Adipose tissue (tissue), 3 donors: ENCODE results near the gene DDX1. TPM values are rescaled to one million over a fixed set of nuclear protein-coding genes. Genes with fewer than 3 reads are reported as not detected.

Experiments used
- H3K27ac ChIP-seq: one replicate; pipeline ENCODE4 v1.5.1; 2013; ENCODE audit warnings: low read depth, low read length
- WGBS, 3 donors: extraction: QIAGEN DNeasy Blood & Tissue Kit; methylation state at CpG; one replicate each; pipeline ENCODE4 v1.1.7; 2013; 5-methylcytosine and 5-hydroxymethylcytosine counted together
- polyA plus RNA-seq, 3 donors: library from polyadenylated mRNA; stranded (reverse); fragments of 200-250 nt; gene quantifications; one replicate each; pipeline ENCODE4 v1.2.3, GENCODE V29; 2013
- donor health status: healthy with polysubstance abuse.
- donor health status: Bipolar disorder and iron deficiency.
- donor health status: healthy.

Gene DDX1
- polyA plus RNA-seq, 3 donors: 43.1 to 70.2 (median 62.2) TPM

- 82 to 86% (median 85%) methylated on average over 21 to 22 of the region's 22 CpGs for WGBS, 3 donors
- H3K27ac ChIP-seq: no peak overlapping the region
Observed at GRCh38 chr2:15665067-15665942, 73.6 kb downstream of the DDX1 start.

DNA sequence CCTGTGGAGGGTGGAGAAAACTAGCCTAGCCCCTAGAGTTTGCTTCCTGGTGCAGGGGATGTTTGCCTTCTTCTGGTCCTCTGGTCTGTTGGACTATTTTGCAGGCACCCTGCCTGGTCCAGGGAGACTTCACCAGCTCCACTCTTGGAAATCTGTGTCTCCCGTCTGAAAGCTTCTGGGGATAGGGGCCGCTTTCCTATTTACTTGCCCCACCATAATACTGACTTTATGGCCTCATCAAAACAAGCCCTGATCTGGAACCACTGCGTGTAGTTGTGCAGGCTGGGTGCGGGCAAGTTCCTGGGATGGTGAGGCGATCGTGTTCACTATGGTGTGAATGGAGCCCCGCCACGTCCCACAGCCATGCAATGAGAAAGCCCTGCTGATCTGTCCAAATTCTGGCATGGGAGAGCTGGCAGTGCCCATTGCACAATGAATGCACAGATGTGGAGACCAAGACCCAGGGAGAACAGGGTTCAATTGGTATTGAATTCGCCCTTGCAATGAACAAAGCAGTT lies 74.3 kb downstream of the DDX1 start:
- WGBS, 3 donors: 93 to 96% (median 95%) methylated on average over 9 of the region's 9 CpGs
- no peak overlapping the region for H3K27ac ChIP-seq

- 56 to 78% (median 77%) methylated on average over 16 of the region's 16 CpGs for WGBS, 3 donors
- H3K27ac ChIP-seq: no peak overlapping the region
Observed at GRCh38 chr2:15666861-15667808, 75.5 kb downstream of the DDX1 start.

GRCh38 chr2:15667809-15668556 lies 76.3 kb downstream of the DDX1 start:
- no peak overlapping the region for H3K27ac ChIP-seq
- 62 to 78% (median 77%) methylated on average over 4 of the region's 4 CpGs for WGBS, 3 donors

- no peak overlapping the region for H3K27ac ChIP-seq
- 40 to 57% (median 47%) methylated on average over 10 of the region's 10 CpGs for WGBS, 3 donors
Observed at GRCh38 chr2:15668611-15669305, 77.1 kb downstream of the DDX1 start.

DNA sequence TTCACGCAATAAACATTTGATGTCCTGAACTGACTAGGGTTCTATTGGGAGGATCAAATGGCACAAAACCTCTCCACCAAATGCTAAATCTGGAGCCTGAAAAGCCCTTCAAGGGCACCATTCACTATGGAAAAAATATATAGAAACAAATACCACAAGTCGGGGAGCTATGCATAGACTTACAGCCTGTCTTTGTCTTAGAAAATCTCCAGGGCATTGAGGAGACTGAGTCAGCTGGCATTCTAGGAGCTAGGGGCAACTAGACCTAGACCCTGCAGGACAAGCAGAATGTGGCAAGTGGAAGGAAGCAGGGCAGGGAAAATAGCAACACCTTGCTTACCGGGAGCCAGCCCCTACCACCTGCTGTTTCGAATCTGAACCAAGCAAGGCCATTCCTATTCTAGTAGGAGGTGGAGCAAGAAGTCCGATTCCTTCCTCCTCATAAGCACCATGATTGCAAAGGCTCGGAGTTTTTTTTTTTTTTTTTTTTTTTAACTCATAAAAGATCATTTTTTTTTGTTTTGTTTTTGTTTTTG lies 77.8 kb downstream of the DDX1 start:
- WGBS, 3 donors: 82 to 92% (median 91%) methylated on average over 6 of the region's 6 CpGs
- no peak overlapping the region for H3K27ac ChIP-seq

- H3K27ac ChIP-seq: no peak overlapping the region
- WGBS, 3 donors: 85 to 92% (median 88%) methylated on average over 1 of the region's 1 CpG
Observed at GRCh38 chr2:15670469-15670868, 78.8 kb downstream of the DDX1 start.

GRCh38 chr2:15670981-15671380 lies 79.3 kb downstream of the DDX1 start:
- 66 to 74% (median 71%) methylated on average over 2 of the region's 2 CpGs for WGBS, 3 donors
- H3K27ac ChIP-seq: no peak overlapping the region

GRCh38 chr2:15671409-15671808 lies 79.7 kb downstream of the DDX1 start:
- no peak overlapping the region for H3K27ac ChIP-seq

DNA sequence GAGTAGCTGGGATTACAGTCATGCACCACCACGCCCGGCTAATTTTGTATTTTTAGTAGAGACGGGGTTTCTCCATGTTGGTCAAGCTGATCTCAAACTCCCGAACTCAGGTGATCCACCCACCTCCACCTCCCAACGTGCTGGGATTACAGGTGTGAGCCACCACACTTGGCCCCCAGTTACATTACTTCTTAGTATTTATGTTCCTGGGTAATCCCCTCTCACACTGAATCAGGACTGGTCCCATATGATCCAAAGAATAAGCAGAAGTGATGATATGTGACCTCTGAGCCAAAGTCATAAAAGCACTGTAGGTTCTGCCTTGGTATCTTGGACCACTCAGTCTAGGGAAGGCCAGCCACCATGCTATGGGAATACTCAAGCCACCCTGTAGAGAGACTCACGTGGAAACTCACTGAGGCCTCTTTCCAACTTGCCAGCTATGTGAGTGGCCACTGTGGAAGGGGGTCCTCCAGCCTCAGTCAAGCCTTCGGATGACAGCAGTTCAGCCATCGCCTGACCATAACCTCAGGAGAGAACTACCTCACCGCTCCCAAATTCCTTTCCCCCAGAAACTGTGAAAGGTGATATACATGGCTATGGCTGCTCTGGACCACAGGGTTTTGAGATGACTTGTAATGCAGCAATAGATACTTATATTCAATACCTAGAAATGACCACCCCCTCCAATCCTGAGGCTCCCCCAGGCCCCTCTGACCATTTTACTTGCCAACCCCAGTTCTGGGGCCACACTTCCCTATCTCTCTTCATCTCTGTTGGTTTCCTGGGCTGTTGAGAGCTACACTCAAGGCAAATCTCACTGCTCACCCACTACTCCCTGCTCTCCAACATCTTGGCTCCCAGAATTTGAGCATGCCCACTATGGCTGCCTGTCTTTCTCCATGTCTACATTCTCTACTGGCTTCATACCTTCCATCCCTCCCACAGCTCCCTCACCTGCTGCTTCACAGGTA lies 80.5 kb downstream of the DDX1 start:
- WGBS, 3 donors: 88 to 94% (median 94%) methylated on average over 9 of the region's 9 CpGs

DNA sequence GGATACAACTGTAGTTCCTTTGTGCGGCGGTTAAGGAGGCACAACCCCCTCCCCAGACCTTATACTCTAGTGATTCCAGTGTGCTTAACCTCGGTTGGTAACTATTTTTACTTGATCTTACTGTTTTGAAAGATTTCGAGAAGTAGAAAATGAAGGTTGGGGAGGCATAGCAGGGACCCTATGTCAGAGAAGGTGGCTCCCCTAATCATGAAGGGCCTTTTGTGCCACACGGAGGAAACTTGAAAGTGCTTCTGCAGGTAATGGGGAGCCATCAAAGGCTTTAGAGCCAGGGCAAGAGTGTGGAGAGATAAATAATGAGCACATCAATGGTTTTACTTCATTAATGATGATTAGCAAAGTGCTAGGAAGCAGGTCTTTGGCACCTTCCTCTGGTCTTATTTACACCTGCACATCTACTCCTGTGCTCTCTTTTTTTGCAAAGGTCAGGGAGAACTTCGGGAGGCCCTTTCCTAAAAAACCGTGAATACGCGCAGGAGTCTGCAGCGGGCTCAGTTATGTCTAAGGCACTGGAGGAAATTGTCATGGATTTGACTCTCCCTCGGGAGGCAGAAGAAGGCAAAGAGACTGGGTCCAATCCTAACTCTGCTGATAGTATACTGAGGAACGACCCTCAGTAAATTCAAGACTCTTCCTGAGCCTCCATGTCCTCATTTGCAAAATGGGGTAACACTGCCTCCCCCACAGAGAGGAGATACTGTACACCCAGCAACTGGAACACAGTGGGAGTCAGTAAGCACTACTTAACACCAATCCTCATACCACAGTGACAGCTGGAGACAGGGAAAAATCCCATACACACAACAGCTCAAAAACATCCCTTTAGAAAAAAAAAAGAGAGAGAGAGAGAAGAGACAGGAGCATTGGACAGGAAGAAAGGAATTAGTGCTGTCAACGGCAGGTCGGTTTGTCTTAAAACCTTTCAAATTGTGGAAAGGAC lies 81.6 kb downstream of the DDX1 start:
- 77 to 78% (median 77%) methylated on average over 14 of the region's 14 CpGs for WGBS, 3 donors
- no peak overlapping the region for H3K27ac ChIP-seq

More for the DNA sequence above, 80.5 kb downstream of the DDX1 start:
- no peak overlapping the region for H3K27ac ChIP-seq

DNA sequence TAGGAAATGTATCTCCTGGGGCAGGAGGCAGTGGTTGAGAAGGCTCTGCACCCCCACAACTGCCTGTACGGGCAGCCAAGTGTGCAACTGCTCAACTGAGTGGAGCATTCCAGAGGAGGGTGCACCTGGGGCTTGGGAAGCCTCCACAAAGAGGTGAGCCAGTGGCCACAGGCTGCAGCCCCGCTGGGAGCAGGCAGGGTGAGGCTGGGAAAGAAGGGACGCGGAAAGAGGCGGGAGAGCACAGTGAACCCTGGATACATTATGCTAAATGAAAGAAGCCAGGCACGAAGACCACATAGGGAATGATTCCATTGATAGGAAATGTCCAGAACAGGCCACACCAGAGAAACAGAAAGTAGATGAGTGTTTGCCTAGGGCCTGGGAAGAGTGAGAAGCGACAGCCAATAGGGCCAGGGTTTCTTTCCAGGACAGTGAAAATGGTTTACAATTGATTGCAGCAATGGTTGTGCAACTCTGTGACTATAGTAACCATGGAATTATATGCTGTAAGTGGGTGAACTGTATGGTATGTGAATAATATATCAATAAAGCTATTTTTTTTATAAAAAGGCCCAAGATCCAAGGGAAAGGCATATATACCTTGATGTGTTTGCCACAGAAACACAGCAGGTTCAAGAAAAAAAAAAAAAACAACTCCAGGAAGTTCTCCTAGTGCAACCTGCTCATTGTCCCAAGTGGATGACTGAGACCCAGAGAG lies 82.4 kb downstream of the DDX1 start:
- H3K27ac ChIP-seq: no peak overlapping the region

DNA sequence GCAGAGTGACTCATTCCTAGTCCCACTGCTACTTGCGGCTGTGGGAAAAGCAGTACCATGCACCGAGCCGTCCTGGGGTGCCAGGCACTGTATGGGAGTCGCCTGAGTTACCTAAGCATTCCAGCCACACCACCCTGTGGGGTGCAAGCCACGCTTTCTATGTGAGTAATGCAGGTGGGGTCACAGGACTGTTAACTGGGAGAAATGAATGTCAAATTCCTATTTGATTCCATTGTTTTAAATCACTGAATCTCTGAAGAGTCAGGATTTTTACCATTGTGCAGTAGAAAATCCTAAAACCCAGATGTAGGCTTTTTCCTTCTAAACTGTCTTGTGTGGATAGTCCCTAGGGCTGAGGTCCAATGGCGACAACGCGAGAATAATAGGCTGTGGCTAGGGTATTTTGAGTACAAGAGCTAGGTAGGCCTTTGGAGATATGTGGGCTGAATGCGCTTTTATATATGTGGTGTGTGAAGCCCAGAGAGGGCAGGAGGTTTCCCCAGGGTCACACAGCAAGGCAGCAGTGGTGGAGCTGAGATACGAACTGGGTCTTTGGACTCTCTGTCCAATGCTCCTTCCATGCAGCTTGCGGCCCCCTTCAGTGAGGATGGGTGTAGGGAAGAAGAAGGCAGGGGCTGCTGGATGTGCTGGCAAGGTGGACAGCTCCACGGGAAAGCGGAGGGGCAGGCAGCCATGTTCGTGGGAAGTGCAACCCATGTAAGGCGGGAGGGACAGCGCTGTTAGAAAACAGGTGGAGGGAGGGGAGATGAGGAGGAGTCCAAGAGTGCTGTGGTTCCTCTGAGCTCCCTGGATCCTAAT lies 83.2 kb downstream of the DDX1 start:
- H3K27ac ChIP-seq: no peak overlapping the region
- 85 to 91% (median 89%) methylated on average over 16 of the region's 16 CpGs for WGBS, 3 donors

More for the DNA sequence above, 82.4 kb downstream of the DDX1 start:
- whole genome bisulfite sequencing, 3 donors: 64 to 74% (median 70%) methylated on average over 7 of the region's 7 CpGs
